IMR-90 (cell line): Measurements from ENCODE around the gene LRFN2. TPM values are rescaled to one million over a fixed set of nuclear protein-coding genes. Genes with fewer than 3 reads are reported as not detected.

ENCODE experiments used
- ATAC-seq: fragments of 200-7000 bp; cut with Tn5 transposase; 2 replicates; pipeline ENCODE4 v1.9.1; 2020; ENCODE audit warnings: low read depth, mild to moderate bottlenecking, moderate library complexity
- BruUV-seq: library from RNA; stranded (reverse); fragments of 400-500 nt; replicated peaks from 2 replicates; lab custom pipeline; 2021; lab: Mats Ljungman, UMichigan
- CTCF ChIA-PET: fragments of 300-600 bp; formaldehyde crosslinking; extraction: SDS; loops from one replicate; lab custom pipeline; 2021; ENCODE audit warnings: antibody characterized with exemption; lab: Yijun Ruan, JAX
- POLR2A ChIA-PET: fragments of 300-600 bp; sonication (Branson Sonifier 250); formaldehyde crosslinking; loops from one replicate; lab custom pipeline; 2022; ENCODE audit warnings: antibody characterized with exemption; ENCODE audit not compliant: unreplicated experiment; lab: Charles Lee
- DNase-seq: peaks from one replicate; pipeline ENCODE4 v3.0.0; 2013
- H2AFZ ChIP-seq: replicated peaks from 2 replicates; pipeline ENCODE3; 2013; ENCODE audit warnings: low read length, mild to moderate bottlenecking; ENCODE audit not compliant: poor library complexity
- H2AK5ac ChIP-seq: 2 replicates; pipeline ENCODE4 v1.6.1; 2013; ENCODE audit warnings: low read depth, low read length, inconsistent platforms
- H2AK9ac ChIP-seq: replicated peaks from 2 replicates; pipeline ENCODE3; 2013; ENCODE audit warnings: mild to moderate bottlenecking, low read depth, low read length, moderate library complexity; ENCODE audit not compliant: poor library complexity
- H2BK120ac ChIP-seq: 2 replicates; pipeline ENCODE4 v1.6.1; 2013; ENCODE audit warnings: low read depth, low read length, inconsistent platforms
- H2BK15ac ChIP-seq: 3 replicates; pipeline ENCODE4 v1.6.1; 2013; ENCODE audit warnings: low read depth, low read length, inconsistent platforms
- H2BK20ac ChIP-seq: 2 replicates; pipeline ENCODE4 v1.6.1; 2013; ENCODE audit warnings: low read depth, mild to moderate bottlenecking, inconsistent platforms, low read length, moderate library complexity
- H2BK5ac ChIP-seq: 2 replicates; pipeline ENCODE4 v1.6.1; 2013; ENCODE audit warnings: mild to moderate bottlenecking, low read depth, low read length, inconsistent platforms; ENCODE audit not compliant: poor library complexity, severe bottlenecking
- H3K14ac ChIP-seq: replicated peaks from 2 replicates; pipeline ENCODE4 v1.6.1; 2013; ENCODE audit warnings: low read depth, low read length, inconsistent platforms
- H3K18ac ChIP-seq: 2 replicates; pipeline ENCODE4 v1.6.1; 2013; ENCODE audit warnings: low read depth, low read length, control low read depth
- H3K23ac ChIP-seq: 2 replicates; pipeline ENCODE4 v1.6.1; 2013; ENCODE audit warnings: low read depth, low read length, inconsistent platforms
- H3K27ac ChIP-seq: 2 replicates; pipeline ENCODE4 v1.5.1; 2013; ENCODE audit warnings: mild to moderate bottlenecking, control low read depth, low read length; ENCODE audit not compliant: insufficient read depth
- H3K27me3 ChIP-seq: 2 replicates; pipeline ENCODE4 v1.6.1; 2013; ENCODE audit warnings: low read length; ENCODE audit not compliant: control insufficient read depth, insufficient read depth
- H3K36me3 ChIP-seq: 2 replicates; pipeline ENCODE4 v1.6.1; 2013; ENCODE audit warnings: low read length, mixed read lengths; ENCODE audit not compliant: control insufficient read depth, insufficient read depth
- H3K4ac ChIP-seq: 2 replicates; pipeline ENCODE4 v1.6.1; 2013; ENCODE audit warnings: low read depth, low read length, inconsistent platforms
- H3K4me1 ChIP-seq: 2 replicates; pipeline ENCODE4 v1.6.1; 2013; ENCODE audit warnings: low read length, mixed read lengths; ENCODE audit not compliant: control insufficient read depth, insufficient read depth
- H3K4me2 ChIP-seq: 2 replicates; pipeline ENCODE4 v1.6.1; 2013; ENCODE audit warnings: low read depth, mild to moderate bottlenecking, control low read depth, low read length, moderate library complexity
- H3K4me3 ChIP-seq: 2 replicates; pipeline ENCODE4 v1.5.1; 2013; ENCODE audit warnings: low read depth, mild to moderate bottlenecking, control low read depth, low read length, moderate library complexity; ENCODE audit not compliant: insufficient read depth
- H3K56ac ChIP-seq: 2 replicates; pipeline ENCODE4 v1.6.1; 2013; ENCODE audit warnings: low read length, inconsistent platforms; ENCODE audit not compliant: insufficient read depth; ENCODE audit errors: extremely low read depth
- H3K79me1 ChIP-seq, 2 experiments: 2 replicates each; pipeline ENCODE4 v1.6.1; 2013; ENCODE audit warnings: low read length in 2 of 2, inconsistent platforms in 1 of 2, low read depth in 1 of 2
- H3K9ac ChIP-seq: 2 replicates; pipeline ENCODE4 v1.6.1; 2013; ENCODE audit warnings: low read depth, low read length, control low read depth
- H3K9me1 ChIP-seq: 2 replicates; pipeline ENCODE4 v1.6.1; 2013; ENCODE audit warnings: low read length, inconsistent platforms; ENCODE audit not compliant: insufficient read depth
- H3K9me3 ChIP-seq: 2 replicates; pipeline ENCODE4 v1.6.1; 2013; ENCODE audit warnings: low read length; ENCODE audit not compliant: control insufficient read depth, insufficient read depth
- H4K20me1 ChIP-seq: 2 replicates; pipeline ENCODE4 v1.6.1; 2013; ENCODE audit warnings: low read length, inconsistent platforms; ENCODE audit not compliant: insufficient read depth
- H4K5ac ChIP-seq: 2 replicates; pipeline ENCODE4 v1.6.1; 2013; ENCODE audit warnings: mild to moderate bottlenecking, low read depth, low read length, control low read depth
- H4K8ac ChIP-seq, 2 experiments: 2 replicates each; pipeline ENCODE4 v1.6.1; 2013; ENCODE audit warnings: low read depth in 2 of 2, low read length in 2 of 2, control low read depth in 1 of 2, inconsistent platforms in 1 of 2
- H4K91ac ChIP-seq: 2 replicates; pipeline ENCODE4 v1.6.1; 2013; ENCODE audit warnings: low read depth, low read length, inconsistent platforms; ENCODE audit not compliant: insufficient read depth
- BHLHE40 ChIP-seq: fragments of 150-350 bp; IDR thresholded peaks from 2 replicates; pipeline ENCODE4 v1.6.1; 2016; ENCODE audit warnings: mild to moderate bottlenecking, low read depth, low read length
- CHD1 ChIP-seq: IDR thresholded peaks from 2 replicates; pipeline ENCODE4 v1.6.1; 2012; ENCODE audit warnings: low read depth, low read length, improper control_type of control experiment
- ELK1 ChIP-seq: fragments of 150-350 bp; IDR thresholded peaks from 2 replicates; pipeline ENCODE4 v1.6.1; 2016; ENCODE audit warnings: low read depth, mild to moderate bottlenecking, low read length, moderate library complexity, borderline replicate concordance
- FOS ChIP-seq: fragments of 150-350 bp; IDR thresholded peaks from 2 replicates; pipeline ENCODE4 v1.6.1; 2016; ENCODE audit warnings: low read depth, low read length
- MAFK ChIP-seq: IDR thresholded peaks from 2 replicates; pipeline ENCODE4 v1.6.1; 2012; ENCODE audit warnings: low read depth, low read length, improper control_type of control experiment
- MAZ ChIP-seq: IDR thresholded peaks from 2 replicates; pipeline ENCODE4 v1.6.1; 2012; ENCODE audit warnings: low read depth, mild to moderate bottlenecking, low read length, improper control_type of control experiment, moderate library complexity, borderline replicate concordance
- MXI1 ChIP-seq: IDR thresholded peaks from 2 replicates; pipeline ENCODE4 v1.6.1; 2012; ENCODE audit warnings: low read depth, mild to moderate bottlenecking, low read length, moderate library complexity, borderline replicate concordance
- NFE2L2 ChIP-seq: fragments of 150-350 bp; IDR thresholded peaks from 2 replicates; pipeline ENCODE4 v1.6.1; 2016; ENCODE audit warnings: low read depth, mild to moderate bottlenecking, low read length
- POLR2A ChIP-seq: IDR thresholded peaks from 2 replicates; pipeline ENCODE4 v1.6.1; 2012; ENCODE audit warnings: mild to moderate bottlenecking, low read depth, low read length
- RAD21 ChIP-seq: IDR thresholded peaks from 2 replicates; pipeline ENCODE4 v1.6.1; 2012; ENCODE audit warnings: low read length, improper control_type of control experiment
- RCOR1 ChIP-seq: IDR thresholded peaks from 2 replicates; pipeline ENCODE4 v1.6.1; 2012; ENCODE audit warnings: mild to moderate bottlenecking, low read length, improper control_type of control experiment; ENCODE audit not compliant: insufficient replicate concordance
- SMC3 ChIP-seq: fragments of 150-350 bp; IDR thresholded peaks from 2 replicates; pipeline ENCODE4 v1.6.1; 2016; ENCODE audit warnings: low read depth, mild to moderate bottlenecking, antibody characterized with exemption, low read length, moderate library complexity
- USF2 ChIP-seq: fragments of 150-350 bp; IDR thresholded peaks from 2 replicates; pipeline ENCODE4 v1.6.1; 2017; ENCODE audit warnings: mild to moderate bottlenecking, antibody characterized with exemption, low read length, low read depth
- WGBS, 2 experiments: methylation state at CpG; one replicate each; pipeline versions ENCODE4 v1.1.5 to v1.1.7; 2013; ENCODE audit warnings: missing lambda C conversion rate in 2 of 2; ENCODE audit not compliant: insufficient read length in 1 of 2; ENCODE audit errors: extremely low coverage in 2 of 2; 5-methylcytosine and 5-hydroxymethylcytosine counted together
- dilution Hi-C: fragments of 300-500 bp; cut with HindIII; formaldehyde crosslinking; loops from one replicate; pipeline ENCODE4 v1.14.3; 2018; ENCODE audit warnings: low sequenced_read_pairs; ENCODE audit not compliant: unreplicated experiment
- in situ Hi-C: fragments of 300-500 bp; cut with MboI; formaldehyde crosslinking; loops from 3 replicates; pipeline ENCODE4 v1.14.3; 2019; ENCODE audit warnings: low sequenced_read_pairs, inconsistent platforms, mixed read lengths
- intact Hi-C: fragments of 100-400 bp; cut with micrococcal nuclease; formaldehyde crosslinking; loops from 2 replicates; pipeline ENCODE4 v1.10.0; 2022
- polyA plus RNA-seq, 3 experiments: library from polyadenylated mRNA; depleted of rRNA; stranded (reverse); fragments of >200 nt; gene quantifications; 2 replicates each; pipeline ENCODE4 v1.2.3, GENCODE V29; 2012; ENCODE audit warnings: low replicate concordance in 1 of 3
- total RNA-seq: library from RNA; depleted of rRNA; stranded (reverse); fragments of >200 nt; gene quantifications from 2 replicates; pipeline ENCODE4 v1.2.3, GENCODE V29; 2012
- TF ChIP-seq, protein P1 (sequence below): conservative IDR thresholded peaks from 2 replicates; pipeline ENCODE4 v1.5.1; 2012; ENCODE audit warnings: mild to moderate bottlenecking, low read depth, low read length, improper control_type of control experiment

The LRFN2 gene
- total and polyA plus RNA-seq, 2 of the 4 experiments (the other 2 are of a cell fraction), result not detected

- H4K8ac ChIP-seq, result no peak overlapping the region
- TF ChIP-seq RCOR1, result no peak
- TF ChIP-seq SMC3, result no peak
- no peak for TF ChIP-seq MAFK
- TF ChIP-seq NFE2L2, result no peak
- no peak for TF ChIP-seq MAZ
- TF ChIP-seq, protein P1, sequence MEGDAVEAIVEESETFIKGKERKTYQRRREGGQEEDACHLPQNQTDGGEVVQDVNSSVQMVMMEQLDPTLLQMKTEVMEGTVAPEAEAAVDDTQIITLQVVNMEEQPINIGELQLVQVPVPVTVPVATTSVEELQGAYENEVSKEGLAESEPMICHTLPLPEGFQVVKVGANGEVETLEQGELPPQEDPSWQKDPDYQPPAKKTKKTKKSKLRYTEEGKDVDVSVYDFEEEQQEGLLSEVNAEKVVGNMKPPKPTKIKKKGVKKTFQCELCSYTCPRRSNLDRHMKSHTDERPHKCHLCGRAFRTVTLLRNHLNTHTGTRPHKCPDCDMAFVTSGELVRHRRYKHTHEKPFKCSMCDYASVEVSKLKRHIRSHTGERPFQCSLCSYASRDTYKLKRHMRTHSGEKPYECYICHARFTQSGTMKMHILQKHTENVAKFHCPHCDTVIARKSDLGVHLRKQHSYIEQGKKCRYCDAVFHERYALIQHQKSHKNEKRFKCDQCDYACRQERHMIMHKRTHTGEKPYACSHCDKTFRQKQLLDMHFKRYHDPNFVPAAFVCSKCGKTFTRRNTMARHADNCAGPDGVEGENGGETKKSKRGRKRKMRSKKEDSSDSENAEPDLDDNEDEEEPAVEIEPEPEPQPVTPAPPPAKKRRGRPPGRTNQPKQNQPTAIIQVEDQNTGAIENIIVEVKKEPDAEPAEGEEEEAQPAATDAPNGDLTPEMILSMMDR, result no peak
- TF ChIP-seq BHLHE40, result no peak
- TF ChIP-seq FOS, result no peak
- TF ChIP-seq ELK1, result no peak
- TF ChIP-seq RAD21, result no peak
- no peak for TF ChIP-seq POLR2A
- TF ChIP-seq MXI1, result no peak
- TF ChIP-seq CHD1, result no peak
- TF ChIP-seq USF2, result no peak
- no peaks in the 10 kb centered on the region for H4K20me1 ChIP-seq
- H3K4me3 ChIP-seq, result no peak overlapping the region
- no peak overlapping the region for H2BK120ac ChIP-seq
- no peak overlapping the region for H2AK9ac ChIP-seq
- no peaks in the 10 kb centered on the region for H3K79me1 ChIP-seq
- no peak overlapping the region for H3K9ac ChIP-seq
- H2AFZ ChIP-seq, result no peak overlapping the region
- H3K36me3 ChIP-seq, result no peaks in the 10 kb centered on the region
- WGBS, 2 experiments, result no CpG with 5 or more reads among the region's 8 CpGs
- ATAC-seq, result no peak
- CTCF ChIA-PET, result no interaction called here
- dilution Hi-C loops, result no loop called here
- no peak overlapping the region for H2AK5ac ChIP-seq
- H3K56ac ChIP-seq, result no peak overlapping the region
- H3K18ac ChIP-seq, result no peak overlapping the region
- H4K91ac ChIP-seq, result no peak overlapping the region
- H3K23ac ChIP-seq, result no peak overlapping the region
- intact Hi-C loops, result loop anchor here (10.0 kb wide), 2 partner anchors 290 to 510 kb away; no protein-coding TSS in a partner anchor
- no peak overlapping the region for H3K27ac ChIP-seq
- no peak overlapping the region for H2BK15ac ChIP-seq
- no peaks in the 10 kb centered on the region for H3K4me1 ChIP-seq
- H2BK20ac ChIP-seq, result no peak overlapping the region
- BruUV-seq, result no TSS peak
- no peaks in the 10 kb centered on the region for H3K9me3 ChIP-seq
- H4K5ac ChIP-seq, result no peak overlapping the region
- no peaks in the 10 kb centered on the region for H3K9me1 ChIP-seq
- H3K27me3 ChIP-seq, result no peaks in the 10 kb centered on the region; the same call in 1 of the 2 replicates
- in situ Hi-C loops, result loop anchor here (10.0 kb wide), 1 partner anchor 470 kb away; no protein-coding TSS in a partner anchor
- no peak overlapping the region for H2BK5ac ChIP-seq
- DNase-seq, result no peak
- POLR2A ChIA-PET, result no interaction called here
- no peak overlapping the region for H3K4me2 ChIP-seq
- H3K14ac ChIP-seq, result no peak overlapping the region
- H3K4ac ChIP-seq, result no peak overlapping the region
These were observed 32.1 kb downstream of the LRFN2 start for GRCh38 chr6:40555092-40555491.
